GM10266 (cell line): ENCODE data around the gene PHLDA2.
"Not testable (repeated sequence)": the region's sequence is repeated elsewhere in the genome, so short reads cannot be mapped to it uniquely, and the experiment has no call there.

Experiments
- DNase-seq: peaks from one replicate; pipeline ENCODE4 v3.0.0; 2012; ENCODE audit errors: extremely low spot score
- CTCF ChIP-seq: IDR thresholded peaks from 2 replicates; pipeline ENCODE4 v1.5.1; 2012; ENCODE audit warnings: mild to moderate bottlenecking, low read depth; ENCODE audit not compliant: control insufficient read depth, insufficient read depth; ENCODE audit errors: missing control alignments

The PHLDA2 gene

DNA sequence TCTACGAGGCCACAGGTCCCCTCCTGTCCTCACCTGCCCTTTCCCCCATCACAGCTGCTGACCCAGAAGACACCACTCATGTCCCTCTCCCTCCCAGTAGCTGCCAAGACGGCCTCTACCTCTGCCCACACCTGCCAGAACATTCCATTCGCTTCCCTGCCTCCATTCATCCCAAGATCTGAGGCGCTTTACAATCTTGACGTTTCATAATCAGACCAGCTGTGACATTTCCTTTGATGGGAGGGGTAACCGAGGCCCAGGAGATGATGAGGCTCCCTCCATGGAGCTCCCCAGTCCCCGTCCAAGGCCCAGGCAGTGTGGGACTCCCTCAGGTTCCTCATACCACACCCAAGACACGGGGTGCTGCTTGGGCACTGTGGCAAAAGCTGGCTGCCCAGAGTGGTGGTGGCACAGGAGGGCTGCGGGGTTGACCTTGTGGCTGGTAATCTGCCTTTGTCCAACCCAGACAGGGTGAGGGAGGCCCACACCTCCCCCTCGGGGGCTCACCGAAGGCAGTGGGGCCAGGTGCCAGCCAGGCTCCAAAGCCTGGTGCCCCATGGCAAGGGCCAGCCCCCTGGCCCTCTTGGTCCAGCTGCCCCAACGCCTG, 17.3 kb downstream of the PHLDA2 start:
- no peak for DNase-seq

DNA sequence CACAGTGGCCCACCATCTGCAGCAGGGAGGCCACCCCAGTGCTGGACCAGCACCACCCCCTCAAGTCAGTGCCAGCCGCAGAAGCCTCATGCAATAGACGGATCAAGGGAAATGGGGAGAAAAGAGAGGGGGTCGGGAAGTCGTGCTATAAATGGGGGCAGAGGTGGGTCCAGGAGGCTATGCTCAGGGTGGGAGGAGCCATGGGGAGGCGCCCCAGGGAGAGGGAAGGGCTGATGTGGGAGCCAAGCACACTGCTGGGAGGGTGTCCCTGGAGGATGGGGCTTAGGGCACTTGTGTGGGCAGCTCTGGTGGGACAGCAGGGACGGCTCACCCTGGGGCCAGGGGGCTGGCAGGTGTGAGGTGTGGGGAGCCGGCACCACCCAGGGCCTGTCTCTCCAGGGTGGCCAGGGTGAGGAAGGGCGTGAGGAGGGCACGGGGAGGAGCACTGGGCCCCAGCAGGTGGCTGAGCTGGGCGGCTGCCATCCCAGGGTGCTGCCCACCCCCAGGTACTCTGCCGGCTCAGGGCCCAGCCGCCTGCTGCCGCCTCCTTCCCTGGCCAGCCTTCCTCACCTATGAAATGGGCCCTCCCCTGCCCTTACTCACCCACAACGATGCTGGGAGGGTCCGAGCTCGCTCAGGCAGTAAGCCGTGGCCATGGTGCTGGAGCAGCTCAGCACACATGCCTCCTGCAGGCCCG, 18.0 kb downstream of the PHLDA2 start:
- DNase-seq: no peak
- no peak for TF ChIP-seq CTCF

More for the DNA sequence above, 17.3 kb downstream of the PHLDA2 start:
- TF ChIP-seq CTCF: no peak

DNA sequence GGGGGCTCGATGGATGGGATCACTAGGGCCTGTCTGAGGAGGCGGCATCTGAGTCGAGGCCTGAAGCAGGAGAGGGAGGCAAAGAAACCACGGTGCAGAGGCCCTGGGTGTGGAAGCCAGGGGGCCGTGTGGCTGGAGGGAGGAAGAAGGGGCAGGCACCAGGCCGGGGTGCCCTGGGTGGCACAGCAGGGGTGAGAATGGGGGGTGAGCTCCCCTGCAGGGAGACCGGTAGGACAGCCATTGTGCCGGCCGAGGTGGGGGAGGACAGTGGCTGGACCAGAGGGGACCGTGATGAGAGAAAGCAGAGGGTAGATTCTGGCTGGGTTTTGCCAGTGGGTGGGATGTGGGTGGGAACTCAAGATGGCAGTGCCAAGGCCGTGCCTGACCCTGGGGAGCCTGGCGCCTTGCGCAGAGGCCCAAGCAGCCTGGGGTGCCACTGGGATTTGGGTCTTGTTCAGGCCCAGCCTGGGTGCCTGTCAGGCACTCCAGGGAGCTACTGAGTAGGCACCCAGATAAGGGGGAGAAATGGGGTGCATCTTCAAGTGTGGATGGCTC, 18.7 kb downstream of the PHLDA2 start:
- no peak for DNase-seq
- no peak for TF ChIP-seq CTCF

DNA sequence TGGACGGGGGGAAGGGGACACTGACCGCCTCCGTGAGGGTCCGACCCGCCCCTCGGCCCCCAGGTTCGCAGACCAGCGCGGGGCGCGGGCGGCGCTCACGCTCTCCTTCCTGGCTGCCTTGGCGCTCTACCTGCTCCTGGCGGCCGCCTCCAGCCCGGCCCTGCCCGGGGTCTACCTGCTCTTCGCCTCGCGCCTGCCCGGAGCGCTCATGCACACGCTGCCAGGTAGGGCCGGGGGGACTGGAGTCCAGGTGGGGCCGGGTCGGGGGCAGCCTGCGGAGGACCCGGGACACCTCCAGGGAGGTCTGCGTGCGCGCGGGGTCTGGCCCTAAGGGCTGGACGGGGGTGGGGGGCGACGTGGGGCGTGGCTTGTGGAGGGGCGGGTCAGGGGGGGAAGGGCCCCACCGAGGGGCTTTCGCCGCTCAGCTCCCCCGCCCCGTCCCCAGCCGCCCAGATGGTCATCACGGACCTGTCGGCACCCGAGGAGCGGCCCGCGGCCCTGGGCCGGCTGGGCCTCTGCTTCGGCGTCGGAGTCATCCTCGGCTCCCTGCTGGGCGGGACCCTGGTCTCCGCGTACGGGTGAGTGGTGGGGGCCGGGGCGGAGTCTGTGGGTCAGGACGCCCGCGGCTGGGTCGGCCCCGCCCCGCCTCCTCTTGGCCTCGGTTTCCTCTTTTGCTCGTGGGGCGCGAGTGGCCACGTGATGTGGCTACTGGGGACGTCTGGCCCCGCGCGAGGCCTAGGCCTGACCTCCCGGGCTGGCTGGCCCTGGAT, 19.9 kb downstream of the PHLDA2 start:
- TF ChIP-seq CTCF: no peak
- no peak for DNase-seq

GRCh38 chr11:2908130-2908529, 21.1 kb downstream of the PHLDA2 start:
- no peak for TF ChIP-seq CTCF
- DNase-seq: no peak

DNA sequence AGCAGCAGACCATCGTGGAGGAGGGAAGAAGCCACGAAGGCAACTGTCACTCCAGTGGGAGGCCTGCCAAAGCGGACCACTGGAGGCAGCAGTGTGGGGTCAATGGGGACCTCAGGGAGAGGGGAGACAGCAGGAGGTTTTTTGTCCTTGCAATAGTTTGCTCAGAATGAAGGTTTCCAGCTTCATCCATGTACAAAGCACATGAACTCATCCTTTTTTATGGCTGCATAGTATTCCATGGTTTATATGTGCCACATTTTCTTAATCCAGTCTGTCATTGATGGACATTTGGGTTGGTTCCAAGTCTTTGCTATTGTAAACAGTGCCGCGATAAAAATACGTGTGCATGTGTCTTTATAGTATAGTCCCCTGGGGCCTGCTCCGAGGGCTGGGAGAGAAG, 23.9 kb downstream of the PHLDA2 start:
- not testable (repeated sequence) for DNase-seq

DNA sequence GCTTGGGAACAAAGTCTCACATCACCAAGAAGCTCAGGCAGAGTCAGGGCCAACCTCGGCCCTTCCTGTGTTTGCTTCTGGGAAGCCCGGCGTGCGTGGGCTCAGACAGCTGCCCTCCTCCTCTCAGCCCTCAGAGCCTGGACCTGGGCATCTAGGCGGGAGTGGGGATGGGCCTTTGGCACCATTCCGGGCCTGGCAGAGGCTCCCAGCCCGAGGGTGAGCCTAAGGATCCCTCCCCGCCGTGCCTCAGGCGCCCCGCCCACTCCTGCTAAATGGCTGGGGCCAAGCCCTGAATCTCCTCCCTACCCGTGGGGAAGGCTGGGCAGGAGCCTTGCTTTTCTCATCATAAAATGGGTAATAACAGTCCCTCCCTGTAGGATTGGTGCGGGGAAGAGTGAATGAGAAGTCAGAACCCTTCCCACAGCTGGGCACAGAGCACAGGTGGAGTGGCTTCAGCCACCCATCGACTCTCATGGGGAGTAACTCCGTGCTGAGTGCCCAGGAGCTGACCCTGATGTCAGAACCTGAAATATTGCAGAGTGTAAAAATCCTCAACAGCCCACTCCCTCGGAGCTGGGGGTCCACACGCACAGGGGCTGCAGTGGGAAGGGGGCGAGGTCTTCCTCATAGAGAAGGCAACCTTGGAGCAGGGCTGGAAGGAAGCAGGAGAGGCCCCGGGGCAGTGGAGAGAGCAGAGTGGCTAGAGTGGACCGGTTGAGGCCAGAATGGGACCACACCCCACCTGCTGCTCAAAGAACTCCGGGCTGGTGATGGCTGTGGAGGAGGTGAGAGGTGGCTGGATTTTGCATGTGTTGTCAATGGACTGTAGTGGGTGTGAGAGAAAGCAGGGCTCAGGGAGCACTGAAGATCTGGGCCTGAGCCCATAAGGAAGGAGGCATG, 24.8 kb downstream of the PHLDA2 start:
- no peak for TF ChIP-seq CTCF
- no peak for DNase-seq
